Trophoblast cell (in vitro differentiated cells and primary cell): ENCODE measurements around the gene ZNF136.

Experiments used
- DNase-seq, 2 donors: peaks; one replicate each; pipeline ENCODE4 v3.0.0-alpha.2; 2016
- H2AFZ ChIP-seq: 2 replicates; pipeline ENCODE4 v1.6.1; 2013; ENCODE audit warnings: low read length, moderate library complexity, mild to moderate bottlenecking; ENCODE audit not compliant: insufficient read depth, poor library complexity
- H2AK5ac ChIP-seq: 2 replicates; pipeline ENCODE4 v1.6.1; 2013; ENCODE audit warnings: mild to moderate bottlenecking, low read length
- H2BK120ac ChIP-seq: 2 replicates; pipeline ENCODE4 v1.6.1; 2013; ENCODE audit warnings: low read length, mild to moderate bottlenecking, moderate library complexity; ENCODE audit not compliant: insufficient read depth, poor library complexity
- H2BK12ac ChIP-seq: 2 replicates; pipeline ENCODE4 v1.6.1; 2013; ENCODE audit warnings: mild to moderate bottlenecking, low read length, moderate library complexity
- H2BK5ac ChIP-seq: 2 replicates; pipeline ENCODE4 v1.6.1; 2013; ENCODE audit warnings: low read length, low read depth, moderate library complexity, mild to moderate bottlenecking; ENCODE audit not compliant: poor library complexity
- H3K14ac ChIP-seq: 2 replicates; pipeline ENCODE4 v1.6.1; 2013; ENCODE audit warnings: mild to moderate bottlenecking, low read length
- H3K18ac ChIP-seq: 2 replicates; pipeline ENCODE4 v1.6.1; 2013; ENCODE audit warnings: mild to moderate bottlenecking, low read length
- H3K23ac ChIP-seq: 2 replicates; pipeline ENCODE4 v1.6.1; 2013; ENCODE audit warnings: low read length
- H3K27ac ChIP-seq: 2 replicates; pipeline ENCODE4 v1.5.1; 2013; ENCODE audit warnings: low read depth, mild to moderate bottlenecking, inconsistent platforms, low read length, moderate library complexity
- H3K27me3 ChIP-seq: 2 replicates; pipeline ENCODE4 v1.6.1; 2013; ENCODE audit warnings: inconsistent platforms, mild to moderate bottlenecking, low read length, moderate library complexity; ENCODE audit not compliant: insufficient read depth
- H3K36me3 ChIP-seq, 2 experiments: 1 replicate in 1 of 2; 2 replicates in 1 of 2; pipeline ENCODE4 v1.6.1; 2013; ENCODE audit warnings: low read length in 2 of 2, mild to moderate bottlenecking in 2 of 2, moderate library complexity in 1 of 2; ENCODE audit not compliant: insufficient read depth in 2 of 2, control insufficient read depth in 1 of 2
- H3K4ac ChIP-seq: 2 replicates; pipeline ENCODE4 v1.6.1; 2013; ENCODE audit warnings: low read depth, mild to moderate bottlenecking, low read length, moderate library complexity
- H3K4me1 ChIP-seq, 2 experiments: 1 replicate in 1 of 2; 2 replicates in 1 of 2; pipeline ENCODE4 v1.6.1; 2013; ENCODE audit warnings: low read length in 2 of 2, mild to moderate bottlenecking in 2 of 2, moderate library complexity in 1 of 2; ENCODE audit not compliant: insufficient read depth in 2 of 2, control insufficient read depth in 1 of 2
- H3K4me2 ChIP-seq: 2 replicates; pipeline ENCODE4 v1.6.1; 2013; ENCODE audit warnings: inconsistent platforms, mild to moderate bottlenecking, low read length, moderate library complexity
- H3K4me3 ChIP-seq: 2 replicates; pipeline ENCODE4 v1.5.1; 2013; ENCODE audit warnings: mild to moderate bottlenecking, low read depth, low read length, inconsistent platforms
- H3K79me1 ChIP-seq: one replicate; pipeline ENCODE4 v1.6.1; 2013; ENCODE audit warnings: low read length
- H3K79me2 ChIP-seq: 2 replicates; pipeline ENCODE4 v1.6.1; 2013; ENCODE audit warnings: low read length, mild to moderate bottlenecking; ENCODE audit not compliant: control insufficient read depth, insufficient read depth, poor library complexity
- H3K9ac ChIP-seq: 2 replicates; pipeline ENCODE4 v1.6.1; 2013; ENCODE audit warnings: mild to moderate bottlenecking, low read length
- H3K9me3 ChIP-seq: 2 replicates; pipeline ENCODE4 v1.6.1; 2013; ENCODE audit warnings: low read depth, mild to moderate bottlenecking, control low read depth, inconsistent platforms, low read length; ENCODE audit not compliant: insufficient read depth
- H4K12ac ChIP-seq: 2 replicates; pipeline ENCODE4 v1.6.1; 2013; ENCODE audit warnings: low read depth, mild to moderate bottlenecking, low read length, moderate library complexity
- H4K8ac ChIP-seq: 2 replicates; pipeline ENCODE4 v1.6.1; 2013; ENCODE audit warnings: low read depth, mild to moderate bottlenecking, low read length, moderate library complexity
- H4K91ac ChIP-seq: one replicate; pipeline ENCODE4 v1.6.1; 2013; ENCODE audit warnings: low read depth, mild to moderate bottlenecking, low read length, moderate library complexity
- WGBS: extraction: QIAGEN DNeasy Blood & Tissue Kit; methylation state at CpG from one replicate; pipeline ENCODE4 v1.1.7; 2013; ENCODE audit warnings: missing lambda C conversion rate; ENCODE audit not compliant: insufficient read length, insufficient coverage; ENCODE audit errors: extremely low coverage; 5-methylcytosine and 5-hydroxymethylcytosine counted together

The ZNF136 gene

GRCh38 chr19:12166626-12167025, 3.7 kb downstream of the ZNF136 start:
- H2BK12ac ChIP-seq: no peak overlapping the region
- peaks cover 6% of the 10 kb centered on the region for H3K79me1 ChIP-seq
- no peak overlapping the region for H2AK5ac ChIP-seq
- no peak overlapping the region for H3K23ac ChIP-seq
- H3K4ac ChIP-seq: no peak overlapping the region
- H4K91ac ChIP-seq: no peak overlapping the region
- H3K14ac ChIP-seq: no peak overlapping the region
- H2BK5ac ChIP-seq: no peak overlapping the region
- H3K9me3 ChIP-seq: no peaks in the 10 kb centered on the region
- H3K9ac ChIP-seq: no peak overlapping the region
- H3K4me1 ChIP-seq: peaks cover 5 to 8% of the 10 kb centered on the region in 2 experiments
- H3K27ac ChIP-seq: no peak overlapping the region
- no peak overlapping the region for H4K12ac ChIP-seq
- no peak overlapping the region for H2BK120ac ChIP-seq
- H3K18ac ChIP-seq: no peak overlapping the region
- H3K27me3 ChIP-seq: no peaks in the 10 kb centered on the region
- peaks cover 9% of the 10 kb centered on the region for H3K79me2 ChIP-seq
- no peak overlapping the region for H3K4me3 ChIP-seq
- no peak overlapping the region for H3K4me2 ChIP-seq
- H4K8ac ChIP-seq: no peak overlapping the region
- WGBS: no CpG with 5 or more reads among the region's 1 CpG
- no peak overlapping the region for H2AFZ ChIP-seq
- DNase-seq: no peak
- H3K36me3 ChIP-seq: peaks cover 5 to 11% of the 10 kb centered on the region in 2 experiments

- H2BK5ac ChIP-seq: no peak overlapping the region
- WGBS: no CpG with 5 or more reads among the region's 3 CpGs
These were observed 17.5 kb downstream of the ZNF136 start for GRCh38 chr19:12180377-12180776.

DNA sequence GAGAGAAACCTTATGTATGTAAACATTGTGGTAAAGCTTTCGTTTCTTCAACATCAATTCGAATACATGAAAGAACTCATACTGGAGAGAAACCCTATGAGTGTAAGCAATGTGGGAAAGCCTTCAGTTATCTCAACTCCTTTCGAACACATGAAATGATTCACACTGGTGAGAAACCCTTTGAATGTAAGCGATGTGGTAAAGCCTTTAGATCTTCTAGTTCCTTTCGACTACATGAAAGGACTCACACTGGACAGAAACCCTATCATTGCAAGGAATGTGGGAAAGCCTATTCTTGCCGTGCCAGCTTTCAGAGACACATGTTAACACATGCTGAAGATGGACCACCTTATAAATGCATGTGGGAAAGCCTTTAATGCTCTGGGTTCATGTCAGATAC, 24.7 kb downstream of the ZNF136 start:
- no peak overlapping the region for H4K8ac ChIP-seq

More at GRCh38 chr19:12180377-12180776, 17.5 kb downstream of the ZNF136 start:
- H4K91ac ChIP-seq: no peak overlapping the region
- H3K9ac ChIP-seq: no peak overlapping the region
- H2BK12ac ChIP-seq: no peak overlapping the region
- peaks cover 17% of the 10 kb centered on the region for H3K9me3 ChIP-seq
- H3K4me2 ChIP-seq: no peak overlapping the region
- H3K4me3 ChIP-seq: no peak overlapping the region
- H4K12ac ChIP-seq: no peak overlapping the region
- no peaks in the 10 kb centered on the region for H3K27me3 ChIP-seq
- H3K79me2 ChIP-seq: no peaks in the 10 kb centered on the region
- DNase-seq: no peak
- no peaks in the 10 kb centered on the region for H3K79me1 ChIP-seq
- H4K8ac ChIP-seq: no peak overlapping the region
- H2BK120ac ChIP-seq: no peak overlapping the region
- H3K4ac ChIP-seq: no peak overlapping the region
- no peak overlapping the region for H3K18ac ChIP-seq
- H3K23ac ChIP-seq: no peak overlapping the region
- peaks cover 4 to 6% of the 10 kb centered on the region in 2 experiments for H3K36me3 ChIP-seq
- H3K14ac ChIP-seq: no peak overlapping the region
- H3K4me1 ChIP-seq: no peaks in the 10 kb centered on the region
- no peak overlapping the region for H3K27ac ChIP-seq
- H2AFZ ChIP-seq: no peak overlapping the region
- no peak overlapping the region for H2AK5ac ChIP-seq

DNA sequence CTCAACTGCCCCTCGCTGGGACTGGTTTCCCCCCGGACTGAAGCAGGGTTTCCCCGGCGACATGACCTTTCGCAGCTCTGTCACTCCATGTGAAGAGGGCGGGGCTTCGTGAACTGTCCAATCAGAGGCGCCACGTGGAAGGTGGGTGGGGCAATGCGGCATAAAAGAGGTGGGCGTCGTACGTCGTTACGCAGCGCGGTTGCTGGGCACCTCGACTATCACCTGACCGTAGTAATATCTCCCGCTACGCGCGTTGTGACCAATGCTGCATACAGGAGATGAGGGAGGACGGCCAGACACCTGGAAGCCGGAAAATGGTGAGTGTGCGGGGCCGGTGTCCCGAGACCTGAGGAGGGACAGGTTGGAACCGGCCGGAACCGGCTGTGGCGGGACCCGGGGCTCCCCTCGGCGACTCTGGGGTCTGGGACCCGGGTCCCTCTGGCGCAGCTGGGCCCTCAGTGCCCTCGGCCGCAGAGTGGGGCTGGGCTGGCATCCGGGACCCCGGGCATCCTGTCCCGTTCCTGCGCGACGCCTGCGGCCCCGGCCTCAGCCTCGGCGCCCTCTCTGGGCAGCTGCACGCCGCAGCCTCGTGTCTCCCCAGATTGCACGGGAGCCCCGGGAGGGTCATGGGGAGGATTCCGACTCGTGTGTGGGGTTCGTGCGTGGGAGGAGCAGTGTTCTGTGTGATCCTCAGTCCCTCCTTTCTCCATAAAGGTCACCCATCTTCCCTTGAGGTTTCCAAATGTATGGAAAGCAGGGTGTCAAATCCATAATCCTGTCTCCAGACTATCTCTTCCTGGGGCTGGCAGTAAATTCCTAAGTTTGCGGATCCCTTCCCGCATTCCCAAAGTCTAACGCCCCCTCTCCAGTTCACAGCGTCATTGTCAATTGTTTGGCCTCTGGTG, 32.2 kb downstream of the ZNF136 start:
- no peaks in the 10 kb centered on the region for H3K4me1 ChIP-seq
- H2BK5ac ChIP-seq: no peak overlapping the region
- H2AK5ac ChIP-seq: no peak overlapping the region
- H3K9ac ChIP-seq: peak overlapping the region; percentile 47
- H3K27me3 ChIP-seq: no peaks in the 10 kb centered on the region
- no CpG with 5 or more reads among the region's 62 CpGs for WGBS
- H3K14ac ChIP-seq: no peak overlapping the region
- H4K8ac ChIP-seq: no peak overlapping the region
- peaks cover 18% of the 10 kb centered on the region for H3K9me3 ChIP-seq
- peak overlapping the region; percentile 79 for H3K4me2 ChIP-seq
- no peak overlapping the region for H3K4ac ChIP-seq
- H2BK12ac ChIP-seq: no peak overlapping the region
- H4K12ac ChIP-seq: peak overlapping the region; percentile 16
- H3K79me1 ChIP-seq: no peaks in the 10 kb centered on the region
- peak overlapping the region; percentile 9 for H2BK120ac ChIP-seq
- peak; percentile 81 to 94 for DNase-seq
- no peak overlapping the region for H3K18ac ChIP-seq
- no peaks in the 10 kb centered on the region for H3K79me2 ChIP-seq
- peak overlapping the region; percentile 50 for H2AFZ ChIP-seq
- peak overlapping the region; percentile 74 for H3K4me3 ChIP-seq
- no peak overlapping the region for H3K23ac ChIP-seq
- H4K91ac ChIP-seq: no peak overlapping the region
- H3K36me3 ChIP-seq: peaks cover 8 to 12% of the 10 kb centered on the region in 2 experiments
- H3K27ac ChIP-seq: no peak overlapping the region

More for the DNA sequence above, 24.7 kb downstream of the ZNF136 start:
- H3K4me1 ChIP-seq: no peaks in the 10 kb centered on the region
- H3K36me3 ChIP-seq: peaks cover 17 to 45% of the 10 kb centered on the region in 2 experiments
- H3K4me2 ChIP-seq: no peak overlapping the region
- no peak overlapping the region for H2AFZ ChIP-seq
- no peak overlapping the region for H3K4me3 ChIP-seq
- DNase-seq: no peak
- no peak overlapping the region for H2BK5ac ChIP-seq
- H2AK5ac ChIP-seq: no peak overlapping the region
- H3K79me2 ChIP-seq: no peaks in the 10 kb centered on the region
- no peak overlapping the region for H3K23ac ChIP-seq
- no peak overlapping the region for H3K27ac ChIP-seq
- no CpG with 5 or more reads among the region's 6 CpGs for WGBS
- peaks cover 17% of the 10 kb centered on the region for H3K9me3 ChIP-seq
- no peak overlapping the region for H2BK120ac ChIP-seq
- no peak overlapping the region for H4K91ac ChIP-seq
- no peak overlapping the region for H2BK12ac ChIP-seq
- H3K4ac ChIP-seq: no peak overlapping the region
- H4K12ac ChIP-seq: no peak overlapping the region
- no peak overlapping the region for H3K9ac ChIP-seq
- no peaks in the 10 kb centered on the region for H3K27me3 ChIP-seq
- H3K14ac ChIP-seq: no peak overlapping the region
- H3K18ac ChIP-seq: no peak overlapping the region
- no peaks in the 10 kb centered on the region for H3K79me1 ChIP-seq
